PC-9 (cell line): ENCODE data around the gene GOT1.

Source experiments
- CTCF ChIP-seq: fragments of 200-600 bp; sonication (generic); conservative IDR thresholded peaks from 2 replicates; pipeline ENCODE4 v1.6.1; 2017; ENCODE audit warnings: mixed run types, antibody characterized with exemption, mild to moderate bottlenecking, moderate library complexity
- EZH2 ChIP-seq: fragments of 200-600 bp; sonication (generic); IDR thresholded peaks from 2 replicates; pipeline ENCODE4 v1.8.0; 2017; ENCODE audit warnings: antibody characterized with exemption, low read depth

- no peak for TF ChIP-seq CTCF
- TF ChIP-seq EZH2, result no peak
Measured at GRCh38 chr10:99466632-99467223, 36.3 kb upstream of the GOT1 start.
